Dermis blood vessel endothelial cell (primary cell): ENCODE measurements around the gene CDHR5. TPM values are rescaled to one million over a fixed set of nuclear protein-coding genes. Genes with fewer than 3 reads are reported as not detected.

ENCODE experiments used
- DNase-seq: peaks from one replicate; pipeline ENCODE4 v3.0.0; 2010
- total RNA-seq: library from RNA; depleted of rRNA; stranded (reverse); fragments of >200 nt; gene quantifications from 2 replicates; pipeline ENCODE4 v1.2.3, GENCODE V29; 2014

CDHR5 gene
- total RNA-seq, 1 donor from 2014 or later: not detected

- no peak for DNase-seq
Measured at GRCh38 chr11:609341-609811, 15.4 kb downstream of the CDHR5 start.

GRCh38 chr11:608791-609251 lies 15.9 kb downstream of the CDHR5 start:
- DNase-seq: no peak

GRCh38 chr11:607971-608659 lies 16.6 kb downstream of the CDHR5 start:
- DNase-seq: no peak

GRCh38 chr11:607020-607780 lies 17.6 kb downstream of the CDHR5 start:
- no peak for DNase-seq

GRCh38 chr11:606245-606644 lies 18.5 kb downstream of the CDHR5 start:
- peak; percentile 31 for DNase-seq

GRCh38 chr11:605286-606129 lies 19.2 kb downstream of the CDHR5 start:
- no peak for DNase-seq

GRCh38 chr11:603154-603553 lies 21.6 kb downstream of the CDHR5 start:
- DNase-seq: no peak

- DNase-seq: no peak
Measured at GRCh38 chr11:601573-602245, 23.0 kb downstream of the CDHR5 start.

- DNase-seq: no peak
Measured at GRCh38 chr11:598005-598680, 26.6 kb downstream of the CDHR5 start.

GRCh38 chr11:597166-597725 lies 27.5 kb downstream of the CDHR5 start:
- DNase-seq: no peak

- no peak for DNase-seq
Measured at GRCh38 chr11:596374-596773, 28.4 kb downstream of the CDHR5 start.

GRCh38 chr11:595400-595799 lies 29.4 kb downstream of the CDHR5 start:
- no peak for DNase-seq

GRCh38 chr11:593347-593746 lies 31.4 kb downstream of the CDHR5 start:
- DNase-seq: no peak

- no peak for DNase-seq
Measured at GRCh38 chr11:592918-593317, 31.8 kb downstream of the CDHR5 start.

GRCh38 chr11:592501-592900 lies 32.3 kb downstream of the CDHR5 start:
- DNase-seq: no peak

- DNase-seq: no peak
Measured at GRCh38 chr11:590997-591396, 33.8 kb downstream of the CDHR5 start.

GRCh38 chr11:589798-590197 lies 35.0 kb downstream of the CDHR5 start:
- no peak for DNase-seq

GRCh38 chr11:587978-588380 lies 36.8 kb downstream of the CDHR5 start:
- peak; percentile 53 for DNase-seq

- no peak for DNase-seq
Measured at GRCh38 chr11:587546-587945, 37.2 kb downstream of the CDHR5 start.

GRCh38 chr11:586376-587316 lies 38.1 kb downstream of the CDHR5 start:
- DNase-seq: no peak
